GM12878 (cell line): ENCODE results near the gene TTLL6. TPM values are rescaled to one million over a fixed set of nuclear protein-coding genes. Genes with fewer than 3 reads are reported as not detected.

Source experiments
- ATAC-seq: fragments of 200-7000 bp; cut with Tn5 transposase; 3 replicates; pipeline ENCODE4 v1.9.1; 2020; ENCODE audit warnings: mild to moderate bottlenecking, moderate library complexity
- BruUV-seq: library from RNA; stranded (reverse); fragments of 400-500 nt; replicated peaks from 2 replicates; lab custom pipeline; 2021; lab: Mats Ljungman, UMichigan
- CTCF ChIA-PET: fragments of 300-600 bp; sonication (Branson Sonifier 250); formaldehyde crosslinking; extraction: SDS; loops from one replicate; lab custom pipeline; 2021; ENCODE audit warnings: inconsistent platforms; lab: Yijun Ruan, JAX
- POLR2A ChIA-PET: fragments of 350-600 bp; formaldehyde crosslinking; extraction: SDS; loops from one replicate; lab custom pipeline; 2021; ENCODE audit warnings: inconsistent platforms; lab: Charles Lee
- RAD21 ChIA-PET: fragments of 300-600 bp; sonication (Branson Sonifier 250); formaldehyde crosslinking; loops from one replicate; lab custom pipeline; 2023; ENCODE audit warnings: antibody characterized with exemption; ENCODE audit not compliant: unreplicated experiment; lab: Charles Lee
- SMC1A ChIA-PET: fragments of 300-600 bp; sonication (Branson Sonifier 250); formaldehyde crosslinking; loops from one replicate; lab custom pipeline; 2023; ENCODE audit not compliant: unreplicated experiment, uncharacterized antibody; lab: Charles Lee
- DNase-seq: peaks from one replicate; pipeline ENCODE4 v3.0.0-alpha.2; 2011; ENCODE audit warnings: low read depth, low spot score
- FAIRE-seq: peaks from 3 replicates; lab custom pipeline; 2011; peaks lifted over from hg19 to GRCh38; lab: Jason Lieb, UNC
- H2AFZ ChIP-seq: 2 replicates; pipeline ENCODE4 v1.6.0; 2011; ENCODE audit warnings: low read depth, low read length, control low read depth; ENCODE audit not compliant: control insufficient read depth
- H3K27ac ChIP-seq: 2 replicates; pipeline ENCODE4 v1.5.1; 2011; ENCODE audit warnings: control low read depth; ENCODE audit not compliant: control insufficient read depth, insufficient read depth
- H3K27me3 ChIP-seq, 2 experiments: replicated peaks in 1 of 2; 2 replicates each; pipeline versions ENCODE4 v1.6.0 to v1.6.1; 2011; ENCODE audit warnings: low read length in 1 of 2; ENCODE audit not compliant: control insufficient read depth in 2 of 2, insufficient read depth in 2 of 2
- H3K36me3 ChIP-seq, 2 experiments: 2 replicates each; pipeline ENCODE4 v1.5.1; 2011; ENCODE audit warnings: low read length in 1 of 2; ENCODE audit not compliant: control insufficient read depth in 2 of 2, insufficient read depth in 2 of 2
- H3K4me1 ChIP-seq: 2 replicates; pipeline ENCODE4 v1.6.1; 2011; ENCODE audit warnings: mild to moderate bottlenecking, low read length, moderate library complexity, mixed read lengths; ENCODE audit not compliant: control insufficient read depth, insufficient read depth
- H3K4me2 ChIP-seq: 2 replicates; pipeline ENCODE4 v1.6.0; 2011; ENCODE audit warnings: control low read depth; ENCODE audit not compliant: control insufficient read depth, insufficient read depth
- H3K4me3 ChIP-seq: fragments of 200-600 bp; sonication (generic); 2 replicates; pipeline ENCODE4 v1.5.1; 2016
- H3K79me2 ChIP-seq: 2 replicates; pipeline ENCODE4 v1.6.0; 2011; ENCODE audit warnings: low read length; ENCODE audit not compliant: control insufficient read depth, insufficient read depth
- H3K9ac ChIP-seq: 2 replicates; pipeline ENCODE4 v1.8.0; 2011; ENCODE audit warnings: low read length, control low read depth, mixed read lengths; ENCODE audit not compliant: control insufficient read depth, insufficient read depth
- H3K9me3 ChIP-seq: replicated peaks from 3 replicates; pipeline ENCODE4 v1.5.1; 2011; ENCODE audit warnings: mild to moderate bottlenecking, low read length; ENCODE audit not compliant: control insufficient read depth, insufficient read depth
- H4K20me1 ChIP-seq: 2 replicates; pipeline ENCODE4 v1.6.0; 2011; ENCODE audit not compliant: control insufficient read depth, insufficient read depth
- CBFB ChIP-seq: IDR thresholded peaks from 2 replicates; pipeline ENCODE4 v1.6.1; 2016; ENCODE audit warnings: antibody characterized with exemption, low read depth
- CHD1 ChIP-seq: IDR thresholded peaks from 2 replicates; pipeline ENCODE4 v1.6.1; 2012; ENCODE audit warnings: low read depth, low read length, improper control_type of control experiment
- ESRRA ChIP-seq: IDR thresholded peaks from 2 replicates; pipeline ENCODE4 v1.6.1; 2012; ENCODE audit warnings: mild to moderate bottlenecking, low read length, improper control_type of control experiment
- GABPA ChIP-seq: IDR thresholded peaks from 2 replicates; pipeline ENCODE4 v1.6.1; 2014; ENCODE audit warnings: antibody characterized with exemption, low read depth, mild to moderate bottlenecking, inconsistent platforms
- JUND ChIP-seq: IDR thresholded peaks from 2 replicates; pipeline ENCODE4 v1.6.1; 2012; ENCODE audit warnings: low read depth, mild to moderate bottlenecking, low read length, improper control_type of control experiment, moderate library complexity
- NR2C2 ChIP-seq: IDR thresholded peaks from 2 replicates; pipeline ENCODE4 v1.6.1; 2011; ENCODE audit warnings: borderline replicate concordance, low read depth; ENCODE audit not compliant: control insufficient read depth, insufficient read length
- SMC3 ChIP-seq: IDR thresholded peaks from 2 replicates; pipeline ENCODE4 v1.6.1; 2011; ENCODE audit warnings: low read length, improper control_type of control experiment, borderline replicate concordance
- SP1 ChIP-seq: IDR thresholded peaks from one replicate; pipeline ENCODE4 v1.6.1; 2011; ENCODE audit warnings: low read depth, low read length
- STAT3 ChIP-seq: IDR thresholded peaks from 2 replicates; pipeline ENCODE4 v1.6.1; 2011; ENCODE audit warnings: low read depth, low read length, improper control_type of control experiment
- YBX1 ChIP-seq: fragments of 450-650 bp; IDR thresholded peaks from 2 replicates; pipeline ENCODE4 v1.6.1; 2016; ENCODE audit warnings: antibody characterized with exemption
- ZBTB40 ChIP-seq: fragments of 450-650 bp; IDR thresholded peaks from 2 replicates; pipeline ENCODE4 v1.6.1; 2016; ENCODE audit warnings: mild to moderate bottlenecking, moderate library complexity, borderline replicate concordance
- WGBS: methylation state at CpG from one replicate; pipeline ENCODE4 v1.1.6; 2016; ENCODE audit warnings: low lambda C conversion rate; ENCODE audit not compliant: insufficient replicate concordance, insufficient coverage; ENCODE audit errors: missing lambda C conversion rate; 5-methylcytosine and 5-hydroxymethylcytosine counted together
- in situ Hi-C: fragments of 300-500 bp; cut with MboI; formaldehyde crosslinking; loops from 9 replicates; pipeline ENCODE4 v1.14.3; 2018; ENCODE audit warnings: mixed read lengths
- intact Hi-C: fragments of 100-400 bp; cut with micrococcal nuclease; formaldehyde crosslinking; loops from one replicate; pipeline ENCODE4 v1.14.2; 2022; ENCODE audit not compliant: unreplicated experiment
- polyA plus RNA-seq, 11 experiments: library from polyadenylated mRNA; depleted of rRNA in 4 of 11; unstranded in 6 of 11; stranded (reverse) in 5 of 11; fragments of >200 nt; fragmentation: Nextera tagmentation in 4 of 11; fragmentation: Illumina TruSeq in 1 of 11; extraction: Ambion mirVana in 4 of 11; extraction: Trizol in 1 of 11; gene quantifications; 1 replicate in 1 of 11; 2 replicates in 10 of 11; pipeline versions ENCODE4 v1.2.1 to v1.2.3, GENCODE V29; 2011 to 2016; ENCODE audit warnings: inconsistent platforms in 2 of 11, missing spikeins in 2 of 11, low read depth in 1 of 11
- total RNA-seq, 4 experiments: library from RNA; depleted of rRNA in 3 of 4; stranded (reverse); fragments of >200 nt in 3 of 4; fragmentation: Illumina TruSeq in 1 of 4; extraction: Trizol in 1 of 4; gene quantifications; 2 replicates each; pipeline versions ENCODE4 v1.2.1 to v1.2.3, GENCODE V29; 2013 to 2021
- TF ChIP-seq, protein P1 (sequence below): fragments of 450-650 bp; formaldehyde crosslinking; IDR thresholded peaks from 2 replicates; pipeline ENCODE4 v1.4.0; 2020; ENCODE audit warnings: mild to moderate bottlenecking, moderate library complexity

Gene TTLL6
- total and polyA plus RNA-seq, 10 of the 15 experiments (the other 5 are each of a cell fraction or from before 2014, with no cell fraction given), result 0.06 to 0.36 (median 0.13) TPM; not detected in 4

- ChIA-PET SMC1A (interaction anchor here (17.5 kb wide), 1 partner anchor 51 kb away, joined by 281 read pairs; no protein-coding TSS in a partner anchor), POLR2A (interaction anchor here (0.6 kb wide), 2 partner anchors 379 to 707 kb away, joined by 3 to 4 read pairs; no protein-coding TSS in a partner anchor), RAD21 (no interaction called here), CTCF (interaction anchor here (1.1 to 4.8 kb wide), 2 partner anchors 13 to 52 kb away, joined by 3 to 20 read pairs; no protein-coding TSS in a partner anchor)
- H3K27ac ChIP-seq, result no peak overlapping the region
- H3K9me3 ChIP-seq, result no peaks in the 10 kb centered on the region
- in situ Hi-C loops (no loop called here), intact Hi-C loops (no loop called here)
- H3K79me2 ChIP-seq, result no peaks in the 10 kb centered on the region
- ATAC-seq, result no peak
- H3K4me3 ChIP-seq, result no peak overlapping the region
- no peaks in the 10 kb centered on the region for H3K27me3 ChIP-seq
- H4K20me1 ChIP-seq, result no peaks in the 10 kb centered on the region
- DNase-seq, result no peak
- no peaks in the 10 kb centered on the region for H3K36me3 ChIP-seq
- no peaks in the 10 kb centered on the region for H3K4me1 ChIP-seq
- BruUV-seq, result no TSS peak
- H2AFZ ChIP-seq, result no peak overlapping the region
- no peak for TF ChIP-seq ZBTB40
- no peak for TF ChIP-seq ESRRA
- TF ChIP-seq CHD1, result no peak
- no peak for TF ChIP-seq SP1
- TF ChIP-seq SMC3, result no peak
- no peak for TF ChIP-seq STAT3
- TF ChIP-seq JUND, result no peak
- TF ChIP-seq YBX1, result no peak
- TF ChIP-seq GABPA, result no peak
- no peak for TF ChIP-seq NR2C2
- no peak for TF ChIP-seq CBFB
- TF ChIP-seq, protein P1, sequence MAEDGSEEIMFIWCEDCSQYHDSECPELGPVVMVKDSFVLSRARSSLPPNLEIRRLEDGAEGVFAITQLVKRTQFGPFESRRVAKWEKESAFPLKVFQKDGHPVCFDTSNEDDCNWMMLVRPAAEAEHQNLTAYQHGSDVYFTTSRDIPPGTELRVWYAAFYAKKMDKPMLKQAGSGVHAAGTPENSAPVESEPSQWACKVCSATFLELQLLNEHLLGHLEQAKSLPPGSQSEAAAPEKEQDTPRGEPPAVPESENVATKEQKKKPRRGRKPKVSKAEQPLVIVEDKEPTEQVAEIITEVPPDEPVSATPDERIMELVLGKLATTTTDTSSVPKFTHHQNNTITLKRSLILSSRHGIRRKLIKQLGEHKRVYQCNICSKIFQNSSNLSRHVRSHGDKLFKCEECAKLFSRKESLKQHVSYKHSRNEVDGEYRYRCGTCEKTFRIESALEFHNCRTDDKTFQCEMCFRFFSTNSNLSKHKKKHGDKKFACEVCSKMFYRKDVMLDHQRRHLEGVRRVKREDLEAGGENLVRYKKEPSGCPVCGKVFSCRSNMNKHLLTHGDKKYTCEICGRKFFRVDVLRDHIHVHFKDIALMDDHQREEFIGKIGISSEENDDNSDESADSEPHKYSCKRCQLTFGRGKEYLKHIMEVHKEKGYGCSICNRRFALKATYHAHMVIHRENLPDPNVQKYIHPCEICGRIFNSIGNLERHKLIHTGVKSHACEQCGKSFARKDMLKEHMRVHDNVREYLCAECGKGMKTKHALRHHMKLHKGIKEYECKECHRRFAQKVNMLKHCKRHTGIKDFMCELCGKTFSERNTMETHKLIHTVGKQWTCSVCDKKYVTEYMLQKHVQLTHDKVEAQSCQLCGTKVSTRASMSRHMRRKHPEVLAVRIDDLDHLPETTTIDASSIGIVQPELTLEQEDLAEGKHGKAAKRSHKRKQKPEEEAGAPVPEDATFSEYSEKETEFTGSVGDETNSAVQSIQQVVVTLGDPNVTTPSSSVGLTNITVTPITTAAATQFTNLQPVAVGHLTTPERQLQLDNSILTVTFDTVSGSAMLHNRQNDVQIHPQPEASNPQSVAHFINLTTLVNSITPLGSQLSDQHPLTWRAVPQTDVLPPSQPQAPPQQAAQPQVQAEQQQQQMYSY (CRISPR knock-in tag), result no peak
- no peak overlapping the region for H3K4me2 ChIP-seq
- FAIRE-seq, result no peak
- WGBS, result 61% methylated on average over 11 of the region's 11 CpGs
- no peak overlapping the region for H3K9ac ChIP-seq
Observed at GRCh38 chr17:48825446-48826381, 8.7 kb upstream of the TTLL6 start.
